ENCODE results near the gene PRIMA1. TPM values are rescaled to one million over a fixed set of nuclear protein-coding genes. Genes with fewer than 3 reads are reported as not detected.

Gene PRIMA1
- total and polyA plus RNA-seq, 9 of the 15 experiments (the other 6 are each of a cell fraction or from before 2014, with no cell fraction given), result not detected

DNA sequence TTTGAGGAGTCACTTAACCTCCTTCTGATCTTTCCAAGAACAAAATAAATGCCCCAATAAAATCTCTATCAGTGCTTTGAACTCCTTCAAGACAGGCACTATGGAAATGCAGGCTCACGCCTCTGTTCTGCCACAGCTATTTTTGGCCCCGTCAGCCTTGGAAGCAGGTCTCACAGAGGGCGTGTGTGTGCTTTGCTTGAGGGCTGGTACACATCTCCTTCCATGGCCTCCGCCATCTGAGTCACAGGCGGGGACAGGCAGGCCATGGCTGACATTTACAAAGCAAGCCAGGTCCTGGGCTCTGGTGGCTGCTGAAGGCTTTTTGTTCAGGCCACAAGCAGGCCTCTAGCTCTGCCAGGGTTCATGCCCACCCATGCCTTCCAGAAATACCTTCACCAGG is 16.0 kb downstream of the PRIMA1 start:
- WGBS (ENCODE audit: insufficient coverage, low coverage, missing lambda C conversion rate), result 0% methylated on average over 5 of the region's 5 CpGs
- ChIA-PET CTCF (ENCODE audit: low intra/inter-chr PET ratio) (no interaction called here), POLR2A (no interaction called here)
- Histone ChIP-seq H3K36me3 (ENCODE audit: control insufficient read depth, insufficient read depth, low read length) (no peaks in the 10 kb centered on the region), H4K20me1 (replicated peaks; ENCODE audit: control insufficient read depth, insufficient read depth, low read length) (no peaks in the 10 kb centered on the region), H3K4me3 (no peak overlapping the region), H3K9me3 (replicated peaks; ENCODE audit: control insufficient read depth, insufficient read depth, low read depth, low read length) (no peaks in the 10 kb centered on the region), H3K4me1 (replicated peaks in 1 of 2; ENCODE audit: control insufficient read depth in 2 of 2, insufficient read depth in 2 of 2, low read length in 2 of 2) (no peaks in the 10 kb centered on the region), H2AFZ (ENCODE audit: low read depth, low read length) (no peak overlapping the region), H3K9me1 (ENCODE audit: control insufficient read depth, insufficient read depth, low read length) (no peaks in the 10 kb centered on the region), H3K4me2 (ENCODE audit: insufficient read depth, low read length) (no peak overlapping the region), H3K9ac (ENCODE audit: insufficient read depth in 1 of 2, low read depth in 2 of 2, low read length in 2 of 2) (no peak overlapping the region), H3K79me2 (ENCODE audit: control insufficient read depth, insufficient read depth, low read length) (no peaks in the 10 kb centered on the region), H3K27me3 (ENCODE audit: control insufficient read depth in 2 of 2, insufficient read depth in 2 of 2, low read length in 2 of 2) (peaks cover 0 to 17% of the 10 kb centered on the region in 2 experiments; a peak in 2 of 5 replicates), H3K27ac (ENCODE audit: extremely low read depth, low read depth, low read length) (no peak overlapping the region)
- ATAC-seq (no peak), FAIRE-seq (no peak), DNase-seq (ENCODE audit: extremely low read depth in 1 of 4, low spot score in 3 of 4) (no peak)
- BruUV-seq (replicated peaks), result no TSS peak
- in situ Hi-C loops (cut with MboI) (no loop called here), intact Hi-C loops (cut with micrococcal nuclease) (no loop called here)
- TF ChIP-seq ZNF551 (CRISPR knock-in tag; IDR thresholded peaks at IDR 0.05) (no peak), TFAM (CRISPR knock-in tag; conservative IDR thresholded peaks at IDR 0.05) (no peak), ZKSCAN3 (CRISPR knock-in tag; IDR thresholded peaks at IDR 0.05) (no peak), BRF1 (IDR thresholded peaks at IDR 0.05; ENCODE audit: borderline replicate concordance, extremely low read depth, insufficient read length) (no peak), SP1 (CRISPR knock-in tag; IDR thresholded peaks at IDR 0.05) (no peak), NFXL1 (CRISPR knock-in tag; IDR thresholded peaks at IDR 0.05) (no peak), ZSCAN32 (CRISPR knock-in tag; IDR thresholded peaks at IDR 0.05) (no peak), POLR2AphosphoS5 (IDR thresholded peaks at IDR 0.05; ENCODE audit: control insufficient read depth, insufficient read depth, low read depth, low read length) (no peak), ZNF764 (CRISPR knock-in tag; IDR thresholded peaks at IDR 0.05; ENCODE audit: low read depth) (no peak), ZBTB7A (IDR thresholded peaks at IDR 0.05; ENCODE audit: borderline replicate concordance, control insufficient read depth, low read depth, low read length) (no peak), PYGO2 (tag; IDR thresholded peaks at IDR 0.05) (no peak), HNRNPL (IDR thresholded peaks at IDR 0.05; ENCODE audit: low read depth, low read length) (no peak), EGR1 (conservative IDR thresholded peaks at IDR 0.05) (no peak), MCM7 (IDR thresholded peaks at IDR 0.05) (no peak), RBBP5 (IDR thresholded peaks at IDR 0.05; ENCODE audit: borderline replicate concordance, insufficient read depth, low read length, poor library complexity, severe bottlenecking) (no peak), ZNF436 (CRISPR knock-in tag; IDR thresholded peaks at IDR 0.05) (no peak)
- TF ChIP-seq, protein P1, sequence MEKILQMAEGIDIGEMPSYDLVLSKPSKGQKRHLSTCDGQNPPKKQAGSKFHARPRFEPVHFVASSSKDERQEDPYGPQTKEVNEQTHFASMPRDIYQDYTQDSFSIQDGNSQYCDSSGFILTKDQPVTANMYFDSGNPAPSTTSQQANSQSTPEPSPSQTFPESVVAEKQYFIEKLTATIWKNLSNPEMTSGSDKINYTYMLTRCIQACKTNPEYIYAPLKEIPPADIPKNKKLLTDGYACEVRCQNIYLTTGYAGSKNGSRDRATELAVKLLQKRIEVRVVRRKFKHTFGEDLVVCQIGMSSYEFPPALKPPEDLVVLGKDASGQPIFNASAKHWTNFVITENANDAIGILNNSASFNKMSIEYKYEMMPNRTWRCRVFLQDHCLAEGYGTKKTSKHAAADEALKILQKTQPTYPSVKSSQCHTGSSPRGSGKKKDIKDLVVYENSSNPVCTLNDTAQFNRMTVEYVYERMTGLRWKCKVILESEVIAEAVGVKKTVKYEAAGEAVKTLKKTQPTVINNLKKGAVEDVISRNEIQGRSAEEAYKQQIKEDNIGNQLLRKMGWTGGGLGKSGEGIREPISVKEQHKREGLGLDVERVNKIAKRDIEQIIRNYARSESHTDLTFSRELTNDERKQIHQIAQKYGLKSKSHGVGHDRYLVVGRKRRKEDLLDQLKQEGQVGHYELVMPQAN (IDR thresholded peaks at IDR 0.05; ENCODE audit: borderline replicate concordance), result no peak
- TF ChIP-seq, protein P2, sequence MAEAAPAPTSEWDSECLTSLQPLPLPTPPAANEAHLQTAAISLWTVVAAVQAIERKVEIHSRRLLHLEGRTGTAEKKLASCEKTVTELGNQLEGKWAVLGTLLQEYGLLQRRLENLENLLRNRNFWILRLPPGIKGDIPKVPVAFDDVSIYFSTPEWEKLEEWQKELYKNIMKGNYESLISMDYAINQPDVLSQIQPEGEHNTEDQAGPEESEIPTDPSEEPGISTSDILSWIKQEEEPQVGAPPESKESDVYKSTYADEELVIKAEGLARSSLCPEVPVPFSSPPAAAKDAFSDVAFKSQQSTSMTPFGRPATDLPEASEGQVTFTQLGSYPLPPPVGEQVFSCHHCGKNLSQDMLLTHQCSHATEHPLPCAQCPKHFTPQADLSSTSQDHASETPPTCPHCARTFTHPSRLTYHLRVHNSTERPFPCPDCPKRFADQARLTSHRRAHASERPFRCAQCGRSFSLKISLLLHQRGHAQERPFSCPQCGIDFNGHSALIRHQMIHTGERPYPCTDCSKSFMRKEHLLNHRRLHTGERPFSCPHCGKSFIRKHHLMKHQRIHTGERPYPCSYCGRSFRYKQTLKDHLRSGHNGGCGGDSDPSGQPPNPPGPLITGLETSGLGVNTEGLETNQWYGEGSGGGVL (CRISPR knock-in tag; IDR thresholded peaks at IDR 0.05), result no peak
- TF ChIP-seq, protein P3, sequence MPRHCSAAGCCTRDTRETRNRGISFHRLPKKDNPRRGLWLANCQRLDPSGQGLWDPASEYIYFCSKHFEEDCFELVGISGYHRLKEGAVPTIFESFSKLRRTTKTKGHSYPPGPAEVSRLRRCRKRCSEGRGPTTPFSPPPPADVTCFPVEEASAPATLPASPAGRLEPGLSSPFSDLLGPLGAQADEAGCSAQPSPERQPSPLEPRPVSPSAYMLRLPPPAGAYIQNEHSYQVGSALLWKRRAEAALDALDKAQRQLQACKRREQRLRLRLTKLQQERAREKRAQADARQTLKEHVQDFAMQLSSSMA (CRISPR knock-in tag; IDR thresholded peaks at IDR 0.05), result no peak
